GM12874 (cell line): ENCODE data around the gene RNU7-1.

Source experiments
- TF ChIP-seq, protein P1 (sequence below): IDR thresholded peaks from 2 replicates; pipeline ENCODE4 v1.5.1; 2011; ENCODE audit warnings: low read depth, mild to moderate bottlenecking, control low read depth, low read length, moderate library complexity; ENCODE audit not compliant: insufficient read depth

RNU7-1 gene

DNA sequence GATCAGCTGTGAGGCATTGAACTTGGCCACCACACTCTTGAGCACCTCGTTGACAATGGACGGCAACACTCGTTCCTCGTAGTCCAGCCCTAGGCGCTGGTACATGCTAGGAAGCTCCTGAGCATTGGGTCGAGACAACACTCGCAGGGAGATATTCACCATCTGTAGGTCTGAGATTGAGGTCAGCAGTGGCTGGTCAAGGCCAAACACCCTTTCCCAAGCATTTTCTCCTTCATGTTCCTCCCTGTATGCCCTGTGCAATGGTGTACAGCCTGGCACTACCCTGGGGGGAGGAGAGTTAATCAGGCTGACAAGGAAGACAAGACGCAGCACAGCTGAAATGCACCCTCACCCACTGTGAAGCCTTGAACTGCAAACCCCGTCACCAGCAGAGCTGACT, 24.8 kb downstream of the RNU7-1 start:
- TF ChIP-seq, protein P1, sequence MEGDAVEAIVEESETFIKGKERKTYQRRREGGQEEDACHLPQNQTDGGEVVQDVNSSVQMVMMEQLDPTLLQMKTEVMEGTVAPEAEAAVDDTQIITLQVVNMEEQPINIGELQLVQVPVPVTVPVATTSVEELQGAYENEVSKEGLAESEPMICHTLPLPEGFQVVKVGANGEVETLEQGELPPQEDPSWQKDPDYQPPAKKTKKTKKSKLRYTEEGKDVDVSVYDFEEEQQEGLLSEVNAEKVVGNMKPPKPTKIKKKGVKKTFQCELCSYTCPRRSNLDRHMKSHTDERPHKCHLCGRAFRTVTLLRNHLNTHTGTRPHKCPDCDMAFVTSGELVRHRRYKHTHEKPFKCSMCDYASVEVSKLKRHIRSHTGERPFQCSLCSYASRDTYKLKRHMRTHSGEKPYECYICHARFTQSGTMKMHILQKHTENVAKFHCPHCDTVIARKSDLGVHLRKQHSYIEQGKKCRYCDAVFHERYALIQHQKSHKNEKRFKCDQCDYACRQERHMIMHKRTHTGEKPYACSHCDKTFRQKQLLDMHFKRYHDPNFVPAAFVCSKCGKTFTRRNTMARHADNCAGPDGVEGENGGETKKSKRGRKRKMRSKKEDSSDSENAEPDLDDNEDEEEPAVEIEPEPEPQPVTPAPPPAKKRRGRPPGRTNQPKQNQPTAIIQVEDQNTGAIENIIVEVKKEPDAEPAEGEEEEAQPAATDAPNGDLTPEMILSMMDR: no peak

DNA sequence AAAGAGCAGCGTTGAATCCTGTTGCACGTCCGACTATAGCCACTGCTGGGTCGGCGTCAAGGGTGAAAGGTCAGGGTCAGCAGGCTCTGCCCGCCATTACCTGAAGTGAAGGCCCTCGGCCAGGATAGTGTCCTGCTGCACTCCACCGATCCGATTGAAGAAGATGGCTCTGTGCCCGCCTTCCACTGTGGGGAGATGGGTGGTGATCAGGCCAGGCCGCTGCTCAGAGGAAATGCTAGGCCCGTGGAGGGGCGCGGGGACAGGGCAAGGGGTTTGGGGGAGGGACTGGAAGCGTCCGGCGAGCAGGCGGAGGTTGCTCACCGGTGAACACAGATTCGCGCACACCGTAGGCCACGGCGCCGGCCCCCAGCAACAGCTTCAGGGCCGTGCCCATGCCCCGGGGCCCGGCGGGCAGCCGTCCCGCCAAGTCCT, 26.5 kb downstream of the RNU7-1 start:
- TF ChIP-seq, protein P1: no peak

DNA sequence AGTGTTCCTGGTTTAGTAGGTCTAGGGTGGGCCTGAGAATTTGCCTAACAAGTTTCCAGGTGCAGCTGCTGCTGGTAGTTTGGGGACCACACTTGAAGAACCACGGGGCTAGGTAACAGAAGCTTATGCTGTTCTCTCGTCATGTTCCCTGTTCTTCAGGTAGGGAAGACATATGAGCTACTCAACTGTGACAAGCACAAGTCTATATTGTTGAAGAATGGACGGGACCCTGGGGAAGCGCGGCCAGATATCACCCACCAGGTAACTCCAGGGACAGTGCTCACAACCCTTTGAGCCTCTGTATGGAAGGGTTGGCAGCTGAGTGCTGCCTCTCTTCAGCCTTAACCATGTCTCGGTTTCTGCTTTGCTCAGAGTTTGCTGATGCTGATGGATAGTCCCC, 30.6 kb downstream of the RNU7-1 start:
- TF ChIP-seq, protein P1: no peak

DNA sequence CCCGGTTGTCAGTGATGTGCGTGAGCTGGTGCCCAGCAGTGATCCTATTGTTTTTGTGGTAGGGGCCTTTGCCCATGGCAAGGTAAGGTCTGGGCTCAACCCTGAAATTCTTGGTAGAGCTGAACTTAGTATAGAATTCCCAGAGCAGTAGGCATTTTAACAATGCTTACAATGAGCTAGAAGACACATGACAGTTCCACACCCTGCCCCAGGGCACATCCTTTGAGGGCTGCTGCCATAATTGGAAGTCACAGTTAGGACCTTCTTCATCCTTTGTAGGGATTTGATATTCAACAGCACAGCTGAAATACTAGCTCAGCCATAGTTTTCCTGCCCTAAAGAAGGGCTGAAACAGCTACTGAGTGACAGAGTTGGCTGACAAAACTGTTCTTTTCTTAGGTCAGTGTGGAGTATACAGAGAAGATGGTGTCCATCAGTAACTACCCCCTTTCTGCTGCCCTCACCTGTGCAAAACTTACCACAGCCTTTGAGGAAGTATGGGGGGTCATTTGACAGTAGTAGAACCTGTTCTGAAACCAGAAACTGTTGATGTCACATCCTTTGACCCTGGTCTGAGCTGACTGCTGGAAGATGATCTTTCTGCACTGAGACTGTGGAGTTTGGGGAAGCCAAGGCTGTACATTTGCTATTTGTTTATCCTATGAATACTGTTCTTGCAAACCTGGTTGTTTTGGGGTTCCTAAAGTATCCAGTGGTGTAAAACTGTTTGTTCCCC, 31.8 kb downstream of the RNU7-1 start:
- TF ChIP-seq, protein P1: no peak

DNA sequence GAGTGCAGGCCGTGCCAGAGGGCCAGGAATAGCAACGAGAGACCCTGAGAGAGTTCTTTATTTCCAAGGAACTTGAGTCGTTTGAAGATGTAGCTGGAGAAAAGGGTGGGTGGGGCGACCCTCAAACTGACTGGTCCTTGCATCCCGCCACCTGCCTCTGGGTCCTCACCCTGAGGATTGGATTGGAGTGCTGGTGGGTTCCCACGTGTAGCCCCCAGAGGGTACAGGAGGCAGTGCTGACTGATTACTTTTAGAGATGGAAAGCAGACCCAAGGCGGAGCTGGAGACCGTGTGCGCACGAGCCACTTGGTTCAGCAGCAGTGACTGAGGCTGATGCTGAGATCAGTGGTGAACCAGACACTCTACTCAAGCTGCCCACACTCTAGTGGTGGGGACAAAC, 34.0 kb downstream of the RNU7-1 start:
- TF ChIP-seq, protein P1: no peak

DNA sequence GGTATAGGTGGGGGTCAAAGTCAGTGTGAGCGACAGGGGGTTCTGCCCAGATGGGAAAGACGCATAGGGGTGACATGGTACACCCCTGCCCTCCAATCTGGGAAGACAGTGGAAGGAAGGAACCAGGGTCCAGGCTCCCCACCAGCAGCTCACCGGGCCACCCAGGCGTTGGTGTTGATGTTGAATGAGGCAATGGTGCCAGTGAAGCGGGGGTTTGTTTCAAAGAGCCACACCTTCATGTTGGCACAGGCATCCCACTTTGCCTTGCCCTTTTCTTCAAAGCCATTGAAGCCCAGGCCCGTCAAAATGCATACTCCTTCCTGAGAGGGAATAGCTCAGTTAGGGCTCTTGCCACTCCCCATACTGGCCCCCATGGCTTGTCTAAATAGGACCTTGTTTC, 34.6 kb downstream of the RNU7-1 start:
- TF ChIP-seq, protein P1: no peak

DNA sequence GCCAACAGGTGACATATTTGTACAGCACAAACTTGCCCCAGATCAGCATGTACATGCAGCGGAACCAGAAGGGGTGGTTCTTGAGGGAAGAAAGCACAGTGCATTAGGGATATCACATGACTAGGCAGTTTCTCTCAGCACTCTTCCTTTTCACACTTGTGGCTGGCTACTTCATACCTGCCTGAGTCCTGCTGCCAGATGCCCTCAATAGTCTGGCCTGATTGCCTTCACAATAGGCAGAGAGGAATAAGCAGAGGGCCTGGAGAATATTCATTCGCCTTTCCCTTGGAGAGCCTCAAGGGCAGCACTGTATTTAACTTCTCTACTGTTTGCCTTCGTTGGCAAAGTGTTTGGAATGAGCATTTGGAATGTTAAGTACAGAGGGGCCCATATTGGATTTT, 35.0 kb downstream of the RNU7-1 start:
- TF ChIP-seq, protein P1: no peak

DNA sequence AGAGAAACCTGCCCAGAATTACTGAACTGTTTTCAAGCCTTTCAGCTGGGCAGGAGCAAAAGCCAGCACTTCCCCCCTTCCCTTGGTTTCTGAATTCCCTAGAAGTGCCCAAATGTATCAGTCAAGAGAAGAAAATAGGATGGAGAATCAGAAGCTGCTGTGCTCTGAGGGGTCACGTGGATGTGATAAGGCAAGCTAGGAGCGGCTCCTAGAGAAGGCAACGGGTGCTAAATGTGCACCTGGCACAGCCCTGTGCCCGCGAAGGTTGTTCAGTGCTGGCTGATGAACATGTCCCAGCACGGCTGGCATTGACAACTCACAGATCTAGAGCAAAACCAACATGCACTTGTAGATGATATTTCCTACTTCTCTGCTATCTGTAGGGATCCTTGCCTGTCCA, 35.4 kb downstream of the RNU7-1 start:
- TF ChIP-seq, protein P1: no peak
